ENCODE data around the gene FDXR.

FDXR gene

GRCh38 chr17:74850310-74850709, 22.5 kb downstream of the FDXR start:
- H3K4me3 ChIP-seq (ENCODE audit: low read depth in 1 of 2, low read length in 1 of 2) = no peak overlapping the region
- no peak for TF ChIP-seq CTCF (IDR thresholded peaks at IDR 0.05)

GRCh38 chr17:74848656-74849399, 24.0 kb downstream of the FDXR start:
- Histone ChIP-seq H3K27me3 (peaks cover 82% of the 10 kb centered on the region), H3K4me1 (ENCODE audit: control insufficient read depth in 1 of 2, insufficient read depth in 1 of 2, low read depth in 1 of 2, low read length in 1 of 2) (no peaks in the 10 kb centered on the region), H3K36me3 (no peaks in the 10 kb centered on the region), H3K27ac (no peak overlapping the region), H3K9me3 (no peaks in the 10 kb centered on the region), H3K4me3 (ENCODE audit: low read depth in 1 of 2, low read length in 1 of 2) (no peak overlapping the region)
- no peak for TF ChIP-seq CTCF (IDR thresholded peaks at IDR 0.05)

More at GRCh38 chr17:74850310-74850709, 22.5 kb downstream of the FDXR start:
- H3K9me3 ChIP-seq = no peaks in the 10 kb centered on the region
- no peaks in the 10 kb centered on the region for H3K4me1 ChIP-seq (ENCODE audit: control insufficient read depth in 1 of 2, insufficient read depth in 1 of 2, low read depth in 1 of 2, low read length in 1 of 2)
- H3K27ac ChIP-seq = no peak overlapping the region
- no peaks in the 10 kb centered on the region for H3K36me3 ChIP-seq
- peaks cover 85% of the 10 kb centered on the region for H3K27me3 ChIP-seq

- Histone ChIP-seq H3K9me3 (no peaks in the 10 kb centered on the region), H3K4me1 (ENCODE audit: control insufficient read depth in 1 of 2, insufficient read depth in 1 of 2, low read depth in 1 of 2, low read length in 1 of 2) (peaks cover 0 to 5% of the 10 kb centered on the region in 2 experiments), H3K27ac (no peak overlapping the region), H3K4me3 (ENCODE audit: low read depth in 1 of 2, low read length in 1 of 2) (no peak overlapping the region), H3K27me3 (peaks cover 82% of the 10 kb centered on the region), H3K36me3 (no peaks in the 10 kb centered on the region)
- TF ChIP-seq CTCF (IDR thresholded peaks at IDR 0.05) = no peak
Measured at GRCh38 chr17:74846621-74847020, 26.2 kb downstream of the FDXR start.

DNA sequence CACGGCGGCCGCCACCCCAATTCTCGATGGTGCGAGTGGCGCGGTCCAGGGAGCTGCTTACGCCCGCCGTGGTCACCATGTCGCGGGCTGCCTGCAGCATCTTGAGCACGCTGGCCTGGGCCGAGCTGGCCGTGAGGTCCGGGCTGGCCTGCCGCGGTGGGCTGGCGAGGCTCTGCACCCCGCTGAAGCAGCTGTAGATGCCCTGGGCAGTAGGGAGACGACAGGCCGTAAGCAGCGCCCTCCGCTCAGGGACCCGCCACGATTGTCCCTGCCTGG, 29.5 kb downstream of the FDXR start:
- TF ChIP-seq CTCF (IDR thresholded peaks at IDR 0.05) = no peak
- Histone ChIP-seq H3K27me3 (peaks cover 64% of the 10 kb centered on the region), H3K4me3 (ENCODE audit: low read depth in 1 of 2, low read length in 1 of 2) (no peak overlapping the region)

DNA sequence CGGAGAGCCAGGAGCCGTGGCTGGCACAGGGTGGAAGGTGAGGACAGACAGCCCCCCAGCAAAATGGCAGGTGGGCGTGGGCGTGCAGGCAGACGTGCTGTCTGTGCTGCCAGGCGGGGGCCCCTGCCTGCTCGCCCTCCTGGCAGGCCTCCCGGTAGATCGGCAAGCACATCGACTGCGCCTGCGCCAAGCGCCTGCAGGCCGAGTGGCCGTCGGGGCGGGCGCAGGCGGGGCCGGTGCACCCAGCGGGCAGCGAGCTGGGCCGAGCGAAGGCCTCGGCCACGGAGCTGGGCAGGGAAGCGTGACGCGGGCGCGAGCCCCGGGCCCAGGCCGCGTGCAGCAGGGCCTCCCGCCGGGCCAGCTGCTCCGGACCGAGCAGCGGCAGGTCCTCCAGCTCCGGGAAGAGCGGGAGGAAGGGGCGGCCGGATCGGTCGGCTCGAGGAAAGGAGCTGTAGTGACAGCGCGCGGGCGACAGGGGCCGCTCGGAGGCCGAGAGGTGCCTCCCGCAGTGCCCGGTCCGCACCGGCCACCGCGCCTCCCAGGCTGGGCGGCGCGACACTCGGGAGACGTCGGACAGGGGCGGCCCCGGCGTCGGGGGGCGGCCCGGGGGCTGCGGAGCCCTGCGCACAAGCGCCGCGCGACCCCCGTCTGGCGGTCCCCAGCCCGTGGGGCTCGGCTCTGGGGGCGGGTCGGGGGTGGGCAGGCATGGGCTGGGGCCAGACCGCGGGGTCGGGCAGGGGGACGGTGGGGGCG, 30.0 kb downstream of the FDXR start:
- H3K9me3 ChIP-seq = no peaks in the 10 kb centered on the region
- H3K4me1 ChIP-seq (ENCODE audit: control insufficient read depth in 1 of 2, insufficient read depth in 1 of 2, low read depth in 1 of 2, low read length in 1 of 2) = peaks cover 0 to 5% of the 10 kb centered on the region in 2 experiments
- H3K27me3 ChIP-seq = peaks cover 64% of the 10 kb centered on the region
- no peak for TF ChIP-seq CTCF (IDR thresholded peaks at IDR 0.05)
- H3K36me3 ChIP-seq = peaks cover 13% of the 10 kb centered on the region
- peak overlapping the region in 1 of 2 experiments; percentile 55 for H3K4me3 ChIP-seq (ENCODE audit: low read depth in 1 of 2, low read length in 1 of 2)
- no peak overlapping the region for H3K27ac ChIP-seq

More for the DNA sequence above, 29.5 kb downstream of the FDXR start:
- Histone ChIP-seq H3K36me3 (peaks cover 9% of the 10 kb centered on the region), H3K9me3 (no peaks in the 10 kb centered on the region), H3K4me1 (ENCODE audit: control insufficient read depth in 1 of 2, insufficient read depth in 1 of 2, low read depth in 1 of 2, low read length in 1 of 2) (peaks cover 0 to 5% of the 10 kb centered on the region in 2 experiments), H3K27ac (no peak overlapping the region)
